Trophoblast cell (in vitro differentiated cells and primary cell): ENCODE results near the gene LIPA.
A peak's percentile ranks its signal among the peaks of the same experiment; 100 is the strongest.

Experiments
- DNase-seq, 2 donors: peaks; one replicate each; pipeline ENCODE4 v3.0.0-alpha.2; 2016
- H2AFZ ChIP-seq: 2 replicates; pipeline ENCODE4 v1.6.1; 2013; ENCODE audit warnings: low read length, moderate library complexity, mild to moderate bottlenecking; ENCODE audit not compliant: insufficient read depth, poor library complexity
- H2AK5ac ChIP-seq: 2 replicates; pipeline ENCODE4 v1.6.1; 2013; ENCODE audit warnings: mild to moderate bottlenecking, low read length
- H2BK120ac ChIP-seq: 2 replicates; pipeline ENCODE4 v1.6.1; 2013; ENCODE audit warnings: low read length, mild to moderate bottlenecking, moderate library complexity; ENCODE audit not compliant: insufficient read depth, poor library complexity
- H2BK12ac ChIP-seq: 2 replicates; pipeline ENCODE4 v1.6.1; 2013; ENCODE audit warnings: mild to moderate bottlenecking, low read length, moderate library complexity
- H2BK5ac ChIP-seq: 2 replicates; pipeline ENCODE4 v1.6.1; 2013; ENCODE audit warnings: low read length, low read depth, moderate library complexity, mild to moderate bottlenecking; ENCODE audit not compliant: poor library complexity
- H3K14ac ChIP-seq: 2 replicates; pipeline ENCODE4 v1.6.1; 2013; ENCODE audit warnings: mild to moderate bottlenecking, low read length
- H3K18ac ChIP-seq: 2 replicates; pipeline ENCODE4 v1.6.1; 2013; ENCODE audit warnings: mild to moderate bottlenecking, low read length
- H3K23ac ChIP-seq: 2 replicates; pipeline ENCODE4 v1.6.1; 2013; ENCODE audit warnings: low read length
- H3K27ac ChIP-seq: 2 replicates; pipeline ENCODE4 v1.5.1; 2013; ENCODE audit warnings: low read depth, mild to moderate bottlenecking, inconsistent platforms, low read length, moderate library complexity
- H3K27me3 ChIP-seq: 2 replicates; pipeline ENCODE4 v1.6.1; 2013; ENCODE audit warnings: inconsistent platforms, mild to moderate bottlenecking, low read length, moderate library complexity; ENCODE audit not compliant: insufficient read depth
- H3K36me3 ChIP-seq, 2 experiments: 1 replicate in 1 of 2; 2 replicates in 1 of 2; pipeline ENCODE4 v1.6.1; 2013; ENCODE audit warnings: low read length in 2 of 2, mild to moderate bottlenecking in 2 of 2, moderate library complexity in 1 of 2; ENCODE audit not compliant: insufficient read depth in 2 of 2, control insufficient read depth in 1 of 2
- H3K4ac ChIP-seq: 2 replicates; pipeline ENCODE4 v1.6.1; 2013; ENCODE audit warnings: low read depth, mild to moderate bottlenecking, low read length, moderate library complexity
- H3K4me1 ChIP-seq, 2 experiments: 1 replicate in 1 of 2; 2 replicates in 1 of 2; pipeline ENCODE4 v1.6.1; 2013; ENCODE audit warnings: low read length in 2 of 2, mild to moderate bottlenecking in 2 of 2, moderate library complexity in 1 of 2; ENCODE audit not compliant: insufficient read depth in 2 of 2, control insufficient read depth in 1 of 2
- H3K4me2 ChIP-seq: 2 replicates; pipeline ENCODE4 v1.6.1; 2013; ENCODE audit warnings: inconsistent platforms, mild to moderate bottlenecking, low read length, moderate library complexity
- H3K4me3 ChIP-seq: 2 replicates; pipeline ENCODE4 v1.5.1; 2013; ENCODE audit warnings: mild to moderate bottlenecking, low read depth, low read length, inconsistent platforms
- H3K79me1 ChIP-seq: one replicate; pipeline ENCODE4 v1.6.1; 2013; ENCODE audit warnings: low read length
- H3K79me2 ChIP-seq: 2 replicates; pipeline ENCODE4 v1.6.1; 2013; ENCODE audit warnings: low read length, mild to moderate bottlenecking; ENCODE audit not compliant: control insufficient read depth, insufficient read depth, poor library complexity
- H3K9ac ChIP-seq: 2 replicates; pipeline ENCODE4 v1.6.1; 2013; ENCODE audit warnings: mild to moderate bottlenecking, low read length
- H3K9me3 ChIP-seq: 2 replicates; pipeline ENCODE4 v1.6.1; 2013; ENCODE audit warnings: low read depth, mild to moderate bottlenecking, control low read depth, inconsistent platforms, low read length; ENCODE audit not compliant: insufficient read depth
- H4K12ac ChIP-seq: 2 replicates; pipeline ENCODE4 v1.6.1; 2013; ENCODE audit warnings: low read depth, mild to moderate bottlenecking, low read length, moderate library complexity
- H4K8ac ChIP-seq: 2 replicates; pipeline ENCODE4 v1.6.1; 2013; ENCODE audit warnings: low read depth, mild to moderate bottlenecking, low read length, moderate library complexity
- H4K91ac ChIP-seq: one replicate; pipeline ENCODE4 v1.6.1; 2013; ENCODE audit warnings: low read depth, mild to moderate bottlenecking, low read length, moderate library complexity
- WGBS: extraction: QIAGEN DNeasy Blood & Tissue Kit; methylation state at CpG from one replicate; pipeline ENCODE4 v1.1.7; 2013; ENCODE audit warnings: missing lambda C conversion rate; ENCODE audit not compliant: insufficient read length, insufficient coverage; ENCODE audit errors: extremely low coverage; 5-methylcytosine and 5-hydroxymethylcytosine counted together

Gene LIPA

DNA sequence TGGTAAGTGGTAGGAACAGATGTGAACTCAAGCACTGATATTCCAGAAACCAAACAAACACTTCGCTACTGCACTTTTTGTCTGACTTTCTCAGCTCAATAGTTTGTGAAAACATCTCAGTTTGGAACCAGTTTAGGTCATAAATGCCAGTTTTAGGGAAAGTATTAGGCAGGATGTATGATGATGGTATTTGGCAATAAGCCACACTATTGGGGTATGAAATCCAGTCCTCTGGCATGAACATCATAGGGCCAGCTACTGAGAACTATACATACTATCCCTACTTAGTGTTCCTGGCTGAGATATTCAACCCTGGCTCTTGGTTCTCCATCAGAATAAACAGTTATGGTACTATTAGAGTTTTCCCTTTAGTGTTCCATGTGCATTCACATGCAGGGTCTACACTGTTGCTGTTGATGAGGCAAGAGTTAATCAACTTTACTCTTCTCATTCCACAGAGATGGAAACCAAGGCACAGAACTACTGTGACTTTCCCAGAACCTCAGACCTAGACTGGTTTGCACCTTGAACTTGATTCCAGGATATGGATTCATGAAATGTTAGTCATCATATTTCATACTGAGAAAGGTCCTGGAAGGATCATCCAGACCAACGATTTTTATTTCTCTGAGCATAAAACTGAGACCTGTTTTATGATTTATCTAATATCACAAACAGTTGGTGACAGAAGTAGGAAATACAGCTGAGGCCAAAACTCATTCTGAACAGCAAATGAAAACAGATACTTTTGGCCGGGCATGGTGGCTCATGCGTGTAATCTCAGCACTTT lies 30.2 kb upstream of the LIPA start:
- WGBS = no CpG with 5 or more reads among the region's 4 CpGs
- Histone ChIP-seq H4K12ac (no peak overlapping the region), H3K36me3 (no peaks in the 10 kb centered on the region)

GRCh38 chr10:89280508-89280907 lies 28.9 kb upstream of the LIPA start:
- Histone ChIP-seq H2BK120ac (no peak overlapping the region), H4K12ac (no peak overlapping the region), H3K4me3 (no peak overlapping the region), H4K91ac (no peak overlapping the region), H3K4ac (no peak overlapping the region), H2BK5ac (no peak overlapping the region), H3K79me1 (peaks cover 4% of the 10 kb centered on the region), H2BK12ac (no peak overlapping the region), H3K4me2 (no peak overlapping the region), H3K4me1 (peaks cover 0 to 3% of the 10 kb centered on the region in 2 experiments), H2AK5ac (no peak overlapping the region), H2AFZ (no peak overlapping the region), H3K36me3 (no peaks in the 10 kb centered on the region), H3K27ac (no peak overlapping the region), H3K18ac (no peak overlapping the region), H3K79me2 (no peaks in the 10 kb centered on the region), H3K14ac (no peak overlapping the region), H3K27me3 (no peaks in the 10 kb centered on the region), H3K23ac (no peak overlapping the region), H4K8ac (no peak overlapping the region), H3K9me3 (no peaks in the 10 kb centered on the region), H3K9ac (no peak overlapping the region)
- no CpG with 5 or more reads among the region's 3 CpGs for WGBS
- no peak for DNase-seq

More for the DNA sequence above, 30.2 kb upstream of the LIPA start:
- H3K4me1 ChIP-seq = peaks cover 0 to 3% of the 10 kb centered on the region in 2 experiments
- no peak overlapping the region for H2BK120ac ChIP-seq
- H3K4me2 ChIP-seq = no peak overlapping the region
- no peaks in the 10 kb centered on the region for H3K79me2 ChIP-seq
- H3K27me3 ChIP-seq = no peaks in the 10 kb centered on the region
- H2AFZ ChIP-seq = no peak overlapping the region
- no peak overlapping the region for H3K23ac ChIP-seq
- H3K79me1 ChIP-seq = peaks cover 4% of the 10 kb centered on the region
- H2AK5ac ChIP-seq = no peak overlapping the region
- no peak overlapping the region for H3K4me3 ChIP-seq
- no peak overlapping the region for H3K18ac ChIP-seq
- H3K9me3 ChIP-seq = no peaks in the 10 kb centered on the region
- no peak overlapping the region for H3K4ac ChIP-seq
- no peak overlapping the region for H4K8ac ChIP-seq
- no peak overlapping the region for H2BK5ac ChIP-seq
- H2BK12ac ChIP-seq = no peak overlapping the region
- H4K91ac ChIP-seq = no peak overlapping the region
- no peak for DNase-seq
- no peak overlapping the region for H3K14ac ChIP-seq
- no peak overlapping the region for H3K9ac ChIP-seq
- no peak overlapping the region for H3K27ac ChIP-seq

DNA sequence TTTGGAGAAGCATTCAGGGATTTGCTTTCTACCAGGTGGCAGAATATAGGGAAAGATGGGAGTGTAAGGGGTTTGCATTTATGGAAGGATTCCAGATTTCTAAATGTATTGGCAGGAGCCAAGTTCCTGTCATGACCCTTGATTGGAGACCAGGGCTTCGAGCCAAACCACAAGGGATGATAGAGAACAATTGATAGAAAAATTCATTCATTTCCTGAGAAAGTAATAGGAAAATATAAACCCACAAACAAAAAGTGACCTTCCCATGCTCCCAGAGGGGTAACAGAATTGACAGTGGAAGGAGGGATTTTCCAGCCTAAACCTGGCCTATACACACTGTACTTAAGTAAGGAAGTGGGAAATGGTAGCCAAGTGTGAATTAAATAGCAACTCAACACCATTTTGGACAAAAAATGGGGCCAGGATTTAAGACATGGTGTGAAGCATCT lies 27.9 kb upstream of the LIPA start:
- H2BK120ac ChIP-seq = no peak overlapping the region
- H3K4me1 ChIP-seq = peaks cover 3 to 7% of the 10 kb centered on the region in 2 experiments
- H2BK12ac ChIP-seq = peak overlapping the region; percentile 13
- H4K12ac ChIP-seq = no peak overlapping the region
- H3K27ac ChIP-seq = no peak overlapping the region
- DNase-seq = no peak
- no peak overlapping the region for H3K4me2 ChIP-seq
- no CpG with 5 or more reads among the region's 1 CpG for WGBS
- no peak overlapping the region for H3K4me3 ChIP-seq
- no peak overlapping the region for H3K18ac ChIP-seq
- no peak overlapping the region for H4K8ac ChIP-seq
- no peak overlapping the region for H3K14ac ChIP-seq
- no peak overlapping the region for H2AFZ ChIP-seq
- no peaks in the 10 kb centered on the region for H3K9me3 ChIP-seq
- H3K27me3 ChIP-seq = no peaks in the 10 kb centered on the region
- no peaks in the 10 kb centered on the region for H3K36me3 ChIP-seq
- H2AK5ac ChIP-seq = no peak overlapping the region
- no peak overlapping the region for H2BK5ac ChIP-seq
- no peak overlapping the region for H3K4ac ChIP-seq
- no peak overlapping the region for H3K9ac ChIP-seq
- no peaks in the 10 kb centered on the region for H3K79me2 ChIP-seq
- no peak overlapping the region for H3K23ac ChIP-seq
- peaks cover 4% of the 10 kb centered on the region for H3K79me1 ChIP-seq
- H4K91ac ChIP-seq = no peak overlapping the region

DNA sequence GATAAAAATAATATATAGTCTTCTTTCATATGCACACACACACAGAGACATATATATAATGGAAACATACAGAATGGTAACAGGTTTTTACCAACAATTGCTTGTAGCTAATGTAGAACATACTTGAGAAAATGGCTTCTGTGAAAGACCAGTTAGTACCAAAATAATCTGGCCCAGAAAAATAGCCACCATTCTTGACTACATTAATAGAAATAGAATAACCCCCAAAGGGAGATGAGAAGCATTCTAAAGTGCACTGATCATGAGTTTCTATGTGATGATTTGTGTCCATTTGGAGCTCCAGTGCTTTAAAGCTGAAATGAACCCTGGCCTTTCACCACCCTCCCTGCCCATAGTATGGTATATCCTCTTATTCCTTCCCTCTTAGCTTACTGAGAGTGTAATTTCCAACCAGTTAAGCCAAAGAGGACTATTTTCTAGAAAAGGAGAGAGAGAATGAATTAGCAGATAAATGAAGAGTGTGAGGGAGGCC lies 27.4 kb upstream of the LIPA start:
- H2BK5ac ChIP-seq = no peak overlapping the region
- H3K27ac ChIP-seq = no peak overlapping the region
- no peak overlapping the region for H3K9ac ChIP-seq
- H3K79me1 ChIP-seq = peaks cover 4% of the 10 kb centered on the region
- H4K12ac ChIP-seq = no peak overlapping the region
- no peaks in the 10 kb centered on the region for H3K79me2 ChIP-seq
- H2AK5ac ChIP-seq = no peak overlapping the region
- no peak for DNase-seq
- H3K4ac ChIP-seq = no peak overlapping the region
- no peak overlapping the region for H4K91ac ChIP-seq
- H2BK12ac ChIP-seq = no peak overlapping the region
- no peak overlapping the region for H3K18ac ChIP-seq
- H3K27me3 ChIP-seq = no peaks in the 10 kb centered on the region
- no peak overlapping the region for H4K8ac ChIP-seq
- H3K4me1 ChIP-seq = peaks cover 3 to 7% of the 10 kb centered on the region in 2 experiments
- H3K9me3 ChIP-seq = no peaks in the 10 kb centered on the region
- no peak overlapping the region for H3K14ac ChIP-seq
- no peak overlapping the region for H3K4me3 ChIP-seq
- H2BK120ac ChIP-seq = no peak overlapping the region
- no peak overlapping the region for H3K4me2 ChIP-seq
- no peak overlapping the region for H2AFZ ChIP-seq
- H3K23ac ChIP-seq = no peak overlapping the region
- no peaks in the 10 kb centered on the region for H3K36me3 ChIP-seq
